NOMO-1 treated with dmso at 0.1 percent for 144 hours (cell line): ENCODE measurements around the gene GNG12.

Source experiments
- DNase-seq: peaks from one replicate; lab custom pipeline; 2025; ENCODE audit not compliant: unreplicated experiment; lab: John Stamatoyannopoulos, UW

GNG12 gene

GRCh38 chr1:67843331-67843730 lies 10.1 kb upstream of the GNG12 start:
- DNase-seq: no peak

GRCh38 chr1:67840449-67840848 lies 7.2 kb upstream of the GNG12 start:
- DNase-seq: no peak

GRCh38 chr1:67839826-67840225 lies 6.6 kb upstream of the GNG12 start:
- no peak for DNase-seq

- no peak for DNase-seq
Observed at GRCh38 chr1:67838180-67838910, 5.1 kb upstream of the GNG12 start.

- DNase-seq: no peak
Observed at GRCh38 chr1:67836769-67837168, 3.5 kb upstream of the GNG12 start.

- DNase-seq: no peak
Observed at GRCh38 chr1:67835663-67836452, 2.6 kb upstream of the GNG12 start.

- no peak for DNase-seq
Observed at GRCh38 chr1:67834246-67834877, 1.1 kb upstream of the GNG12 start.

- DNase-seq: no peak
Observed at GRCh38 chr1:67833602-67833940, 304 bp upstream of the GNG12 start.

GRCh38 chr1:67831850-67832513 lies 1.3 kb downstream of the GNG12 start:
- DNase-seq: no peak

GRCh38 chr1:67830928-67831830 lies 2.1 kb downstream of the GNG12 start:
- no peak for DNase-seq

GRCh38 chr1:67830226-67830625 lies 3.0 kb downstream of the GNG12 start:
- no peak for DNase-seq

GRCh38 chr1:67827688-67828087 lies 5.6 kb downstream of the GNG12 start:
- no peak for DNase-seq

- no peak for DNase-seq
Observed at GRCh38 chr1:67825591-67825990, 7.7 kb downstream of the GNG12 start.

- no peak for DNase-seq
Observed at GRCh38 chr1:67824766-67825165, 8.5 kb downstream of the GNG12 start.

- DNase-seq: no peak
Observed at GRCh38 chr1:67823615-67824014, 9.7 kb downstream of the GNG12 start.

GRCh38 chr1:67821263-67821662 lies 12.0 kb downstream of the GNG12 start:
- DNase-seq: no peak

- no peak for DNase-seq
Observed at GRCh38 chr1:67818725-67819301, 14.5 kb downstream of the GNG12 start.

GRCh38 chr1:67818162-67818561 lies 15.1 kb downstream of the GNG12 start:
- DNase-seq: no peak

- DNase-seq: no peak
Observed at GRCh38 chr1:67817319-67817718, 15.9 kb downstream of the GNG12 start.

- DNase-seq: no peak
Observed at GRCh38 chr1:67816506-67816905, 16.8 kb downstream of the GNG12 start.
